ENCODE results near the gene PPARD.

GRCh38 chr6:35419961-35420360 lies 77.6 kb downstream of the PPARD start:
- TF ChIP-seq, protein P1, sequence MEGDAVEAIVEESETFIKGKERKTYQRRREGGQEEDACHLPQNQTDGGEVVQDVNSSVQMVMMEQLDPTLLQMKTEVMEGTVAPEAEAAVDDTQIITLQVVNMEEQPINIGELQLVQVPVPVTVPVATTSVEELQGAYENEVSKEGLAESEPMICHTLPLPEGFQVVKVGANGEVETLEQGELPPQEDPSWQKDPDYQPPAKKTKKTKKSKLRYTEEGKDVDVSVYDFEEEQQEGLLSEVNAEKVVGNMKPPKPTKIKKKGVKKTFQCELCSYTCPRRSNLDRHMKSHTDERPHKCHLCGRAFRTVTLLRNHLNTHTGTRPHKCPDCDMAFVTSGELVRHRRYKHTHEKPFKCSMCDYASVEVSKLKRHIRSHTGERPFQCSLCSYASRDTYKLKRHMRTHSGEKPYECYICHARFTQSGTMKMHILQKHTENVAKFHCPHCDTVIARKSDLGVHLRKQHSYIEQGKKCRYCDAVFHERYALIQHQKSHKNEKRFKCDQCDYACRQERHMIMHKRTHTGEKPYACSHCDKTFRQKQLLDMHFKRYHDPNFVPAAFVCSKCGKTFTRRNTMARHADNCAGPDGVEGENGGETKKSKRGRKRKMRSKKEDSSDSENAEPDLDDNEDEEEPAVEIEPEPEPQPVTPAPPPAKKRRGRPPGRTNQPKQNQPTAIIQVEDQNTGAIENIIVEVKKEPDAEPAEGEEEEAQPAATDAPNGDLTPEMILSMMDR (IDR thresholded peaks at IDR 0.05), result no peak
- TF ChIP-seq POLR2A (IDR thresholded peaks at IDR 0.05), result no peak
